ENCODE measurements around the gene RFX2. TPM values are rescaled to one million over a fixed set of nuclear protein-coding genes. Genes with fewer than 3 reads are reported as not detected.

The RFX2 gene
- total RNA-seq, 3 donors from 2014 or later, result 6.1 to 16.2 (median 9.2) TPM

GRCh38 chr19:6023936-6024335 lies 86.4 kb downstream of the RFX2 start:
- no peaks in the 10 kb centered on the region for H3K4me1 ChIP-seq
- no peaks in the 10 kb centered on the region for H3K9me3 ChIP-seq
- TF ChIP-seq CTCF (IDR thresholded peaks at IDR 0.05), result no peak
- no peak for TF ChIP-seq POLR2AphosphoS5 (IDR thresholded peaks at IDR 0.05)
- no peak for TF ChIP-seq POLR2A (IDR thresholded peaks at IDR 0.05)
- no peak overlapping the region for H3K27ac ChIP-seq
- no peak for DNase-seq (ENCODE audit: low spot score in 2 of 2)
- H3K27me3 ChIP-seq, result no peaks in the 10 kb centered on the region
- no peaks in the 10 kb centered on the region for H3K36me3 ChIP-seq
- H3K4me3 ChIP-seq, result no peak overlapping the region
- intact Hi-C loops (cut with DNase I; ENCODE audit: low total_unique reads), result loop anchor here (5.0 kb wide), 1 partner anchor 37 kb away; no protein-coding TSS in a partner anchor

- TF ChIP-seq POLR2AphosphoS5 (IDR thresholded peaks at IDR 0.05) (no peak), CTCF (IDR thresholded peaks at IDR 0.05) (no peak), POLR2A (IDR thresholded peaks at IDR 0.05) (no peak)
- intact Hi-C loops (cut with DNase I; ENCODE audit: low total_unique reads), result loop anchor here (5.0 kb wide), 1 partner anchor 36 kb away; no protein-coding TSS in a partner anchor
These were observed 87.1 kb downstream of the RFX2 start for GRCh38 chr19:6023085-6023682.

GRCh38 chr19:6022570-6023064 lies 87.7 kb downstream of the RFX2 start:
- intact Hi-C loops (cut with DNase I; ENCODE audit: low total_unique reads), result loop anchor here (5.0 kb wide), 1 partner anchor 35 kb away; no protein-coding TSS in a partner anchor
- TF ChIP-seq POLR2A (IDR thresholded peaks at IDR 0.05) (no peak), POLR2AphosphoS5 (IDR thresholded peaks at IDR 0.05) (no peak), CTCF (IDR thresholded peaks at IDR 0.05) (no peak)
- no peaks in the 10 kb centered on the region for H3K36me3 ChIP-seq

More at GRCh38 chr19:6023085-6023682, 87.1 kb downstream of the RFX2 start:
- DNase-seq (ENCODE audit: low spot score in 2 of 2), result no peak
- no peaks in the 10 kb centered on the region for H3K4me1 ChIP-seq
- H3K27me3 ChIP-seq, result no peaks in the 10 kb centered on the region
- no peaks in the 10 kb centered on the region for H3K9me3 ChIP-seq
- H3K36me3 ChIP-seq, result no peaks in the 10 kb centered on the region
- no peak overlapping the region for H3K4me3 ChIP-seq
- no peak overlapping the region for H3K27ac ChIP-seq

GRCh38 chr19:6021878-6022569 lies 88.3 kb downstream of the RFX2 start:
- no peaks in the 10 kb centered on the region for H3K4me1 ChIP-seq
- H3K36me3 ChIP-seq, result no peaks in the 10 kb centered on the region
- H3K27ac ChIP-seq, result no peak overlapping the region
- peak; percentile 48 to 68 for DNase-seq (ENCODE audit: low spot score in 2 of 2)
- no peaks in the 10 kb centered on the region for H3K9me3 ChIP-seq
- no peaks in the 10 kb centered on the region for H3K27me3 ChIP-seq
- no peak overlapping the region for H3K4me3 ChIP-seq
- TF ChIP-seq CTCF (IDR thresholded peaks at IDR 0.05), result peak; percentile 57 to 90 (median 73)
- TF ChIP-seq POLR2A (IDR thresholded peaks at IDR 0.05), result no peak
- TF ChIP-seq POLR2AphosphoS5 (IDR thresholded peaks at IDR 0.05), result no peak
- intact Hi-C loops (cut with DNase I; ENCODE audit: low total_unique reads), result loop anchor here (5.0 kb wide), 1 partner anchor 35 kb away; no protein-coding TSS in a partner anchor

More at GRCh38 chr19:6022570-6023064, 87.7 kb downstream of the RFX2 start:
- DNase-seq (ENCODE audit: low spot score in 2 of 2), result no peak
- Histone ChIP-seq H3K4me1 (no peaks in the 10 kb centered on the region), H3K27ac (no peak overlapping the region), H3K4me3 (no peak overlapping the region), H3K9me3 (no peaks in the 10 kb centered on the region), H3K27me3 (no peaks in the 10 kb centered on the region)

All from breast epithelium (tissue), 4 donors.